Endothelial cell of umbilical vein (primary cell): Measurements from ENCODE around the gene PLXNA4. TPM values are rescaled to one million over a fixed set of nuclear protein-coding genes. Genes with fewer than 3 reads are reported as not detected.

Experiments
- BruUV-seq: library from RNA; stranded (reverse); fragments of 400-500 nt; replicated peaks from 2 replicates; lab custom pipeline; 2021; lab: Mats Ljungman, UMichigan
- CTCF ChIA-PET: fragments of 300-600, 350-600 bp; sonication (Branson Sonifier 250); formaldehyde crosslinking; loops from one replicate; lab custom pipeline; 2021; ENCODE audit warnings: antibody characterized with exemption, inconsistent platforms; lab: Charles Lee
- POLR2A ChIA-PET: fragments of 300-600, 350-600 bp; sonication (Branson Sonifier 250); formaldehyde crosslinking; loops from one replicate; lab custom pipeline; 2021; ENCODE audit warnings: antibody characterized with exemption, inconsistent platforms; lab: Charles Lee
- DNase-seq: peaks from one replicate; pipeline ENCODE4 v3.0.0-alpha.2; 2011; ENCODE audit warnings: low read depth, low spot score
- FAIRE-seq: peaks from 2 replicates; lab custom pipeline; 2011; peaks lifted over from hg19 to GRCh38; lab: Jason Lieb, UNC
- H2AFZ ChIP-seq: 2 replicates; pipeline ENCODE4 v1.6.0; 2012; ENCODE audit warnings: low read depth, low read length, control low read depth, inconsistent platforms
- H3K27ac ChIP-seq: 2 replicates; pipeline ENCODE4 v1.5.1; 2011; ENCODE audit warnings: low read depth, mild to moderate bottlenecking, control low read depth, low read length, moderate library complexity; ENCODE audit not compliant: insufficient read depth
- H3K27me3 ChIP-seq, 2 experiments: 2 replicates each; pipeline versions ENCODE4 v1.6.0 to v1.6.1; 2011; ENCODE audit warnings: low read length in 2 of 2, mixed read lengths in 1 of 2; ENCODE audit not compliant: control insufficient read depth in 2 of 2, insufficient read depth in 2 of 2
- H3K36me3 ChIP-seq, 2 experiments: 2 replicates in 1 of 2; 3 replicates in 1 of 2; pipeline ENCODE4 v1.5.1; 2011; ENCODE audit warnings: low read length in 2 of 2, mild to moderate bottlenecking in 1 of 2, moderate library complexity in 1 of 2; ENCODE audit not compliant: control insufficient read depth in 2 of 2, insufficient read depth in 2 of 2; ENCODE audit errors: extremely low read depth in 1 of 2
- H3K4me1 ChIP-seq: 3 replicates; pipeline ENCODE4 v1.5.1; 2011; ENCODE audit warnings: mild to moderate bottlenecking, low read length; ENCODE audit not compliant: control insufficient read depth, insufficient read depth; ENCODE audit errors: extremely low read depth
- H3K4me2 ChIP-seq: 2 replicates; pipeline ENCODE4 v1.6.1; 2011; ENCODE audit warnings: low read length, control low read depth, mixed read lengths; ENCODE audit not compliant: insufficient read depth
- H3K4me3 ChIP-seq, 3 experiments: fragments of 200-600 bp in 1 of 3; sonication (generic), shearing (Covaris generic) in 1 of 3; replicated peaks in 1 of 3; 2 replicates each; pipeline ENCODE4 v1.5.1; 2011 to 2016; ENCODE audit warnings: control low read depth in 3 of 3, low read length in 3 of 3, mild to moderate bottlenecking in 2 of 3, inconsistent platforms in 1 of 3, low read depth in 1 of 3, moderate library complexity in 1 of 3; ENCODE audit not compliant: insufficient read depth in 1 of 3
- H3K79me2 ChIP-seq: 2 replicates; pipeline ENCODE4 v1.6.0; 2012; ENCODE audit warnings: low read length, inconsistent platforms; ENCODE audit not compliant: control insufficient read depth, insufficient read depth
- H3K9ac ChIP-seq: replicated peaks from 2 replicates; pipeline ENCODE3; 2011; ENCODE audit warnings: low read length, control low read depth; ENCODE audit not compliant: insufficient read depth; ENCODE audit errors: extremely low read depth
- H3K9me1 ChIP-seq: replicated peaks from 3 replicates; pipeline ENCODE4 v1.6.0; 2011; ENCODE audit warnings: mild to moderate bottlenecking, low read length; ENCODE audit not compliant: control insufficient read depth, insufficient read depth; ENCODE audit errors: extremely low read depth
- H3K9me3 ChIP-seq: replicated peaks from 2 replicates; pipeline ENCODE4 v1.5.1; 2012; ENCODE audit warnings: low read length, inconsistent platforms; ENCODE audit not compliant: control insufficient read depth, insufficient read depth
- H4K20me1 ChIP-seq: replicated peaks from 2 replicates; pipeline ENCODE3; 2011; ENCODE audit warnings: mild to moderate bottlenecking, low read length; ENCODE audit not compliant: control insufficient read depth, insufficient read depth; ENCODE audit errors: extremely low read depth
- EZH2 ChIP-seq: IDR thresholded peaks from 2 replicates; pipeline ENCODE4 v1.6.1; 2012; ENCODE audit warnings: borderline replicate concordance, low read depth, mild to moderate bottlenecking, moderate library complexity, low read length, inconsistent platforms; ENCODE audit not compliant: severe bottlenecking
- FOS ChIP-seq: IDR thresholded peaks from 2 replicates; pipeline ENCODE4 v1.6.1; 2011; ENCODE audit warnings: mild to moderate bottlenecking, low read length, moderate library complexity, borderline replicate concordance; ENCODE audit not compliant: insufficient read depth
- GATA2 ChIP-seq: IDR thresholded peaks from 2 replicates; pipeline ENCODE4 v1.7.0; 2011; ENCODE audit warnings: low read depth, mild to moderate bottlenecking, moderate library complexity, mixed read lengths, low read length; ENCODE audit not compliant: insufficient read length, insufficient read depth
- JUN ChIP-seq: IDR thresholded peaks from 2 replicates; pipeline ENCODE4 v1.6.1; 2011; ENCODE audit warnings: borderline replicate concordance, low read depth; ENCODE audit not compliant: insufficient read length, insufficient read depth
- MYC ChIP-seq: IDR thresholded peaks from one replicate; pipeline ENCODE4 v1.6.1; 2011; ENCODE audit warnings: mild to moderate bottlenecking, low read depth, low read length
- POLR2A ChIP-seq: IDR thresholded peaks from 2 replicates; pipeline ENCODE4 v1.6.1; 2012; ENCODE audit warnings: low read depth, mild to moderate bottlenecking, control low read depth, low read length
- POLR2AphosphoS5 ChIP-seq: IDR thresholded peaks from 2 replicates; pipeline ENCODE4 v1.6.1; 2012; ENCODE audit warnings: low read depth, mild to moderate bottlenecking, control low read depth, low read length, moderate library complexity; ENCODE audit not compliant: insufficient read depth
- dilution Hi-C: fragments of 300-500 bp; cut with MboI; formaldehyde crosslinking; loops from one replicate; pipeline ENCODE4 v1.15.0; 2019; ENCODE audit warnings: low sequenced_read_pairs; ENCODE audit not compliant: extremely low pct_ligation_motif_present
- intact Hi-C: fragments of 100-400 bp; cut with micrococcal nuclease; formaldehyde crosslinking; loops from one replicate; pipeline ENCODE4 v1.10.0; 2022
- polyA plus RNA-seq, 4 experiments: library from polyadenylated mRNA; depleted of rRNA in 3 of 4; stranded (reverse) in 3 of 4; unstranded in 1 of 4; fragments of >200 nt; gene quantifications; 2 replicates each; pipeline versions ENCODE4 v1.2.1 to v1.2.3, GENCODE V29; 2011 to 2012; ENCODE audit warnings: missing spikeins in 1 of 4
- total RNA-seq: library from RNA; stranded (reverse); gene quantifications from 2 replicates; pipeline ENCODE4 v1.2.3, GENCODE V29; 2021
- TF ChIP-seq, protein P1 (sequence below), 2 donors: IDR thresholded peaks; 1 replicate in 1 of 2; 2 replicates in 1 of 2; pipeline ENCODE4 v1.5.1; 2011; ENCODE audit warnings: low read length in 2 of 2, mild to moderate bottlenecking in 2 of 2, moderate library complexity in 2 of 2, control low read depth in 1 of 2, inconsistent platforms in 1 of 2, low read depth in 1 of 2; ENCODE audit not compliant: insufficient read depth in 1 of 2; ENCODE audit errors: extremely low read depth in 1 of 2
- TF ChIP-seq, protein P2 (sequence below): IDR thresholded peaks from 2 replicates; pipeline ENCODE4 v1.6.1; 2011; ENCODE audit not compliant: insufficient read depth, insufficient read length

Gene PLXNA4
- total and polyA plus RNA-seq, 2 donors (not counting 3 experiments of a cell fraction or from before 2014, with no cell fraction given) = 12.1 to 20.4 TPM

DNA sequence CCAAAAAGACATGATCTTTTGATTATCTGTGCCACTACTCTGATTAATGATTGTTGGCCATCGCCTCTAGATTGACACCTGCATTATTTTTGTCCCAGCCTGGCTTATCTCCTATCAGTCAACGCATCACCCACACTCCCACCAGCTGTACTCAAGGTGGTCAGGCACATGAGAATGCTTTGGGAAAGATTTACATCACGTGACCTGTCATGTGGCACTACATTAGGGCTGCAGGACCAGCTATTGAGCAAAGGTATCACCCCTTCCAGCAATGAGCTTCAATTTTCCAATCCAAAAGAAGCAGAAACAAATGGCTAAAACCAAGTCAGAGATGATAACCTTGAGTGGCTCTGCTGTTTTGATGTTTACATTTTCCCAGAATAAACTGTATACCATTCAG is 204.3 kb downstream of the PLXNA4 start:
- Histone ChIP-seq H3K27ac (no peak overlapping the region), H2AFZ (no peak overlapping the region), H3K4me2 (no peak overlapping the region), H3K79me2 (no peaks in the 10 kb centered on the region), H3K9me1 (no peaks in the 10 kb centered on the region), H3K4me3 (no peak overlapping the region), H3K9me3 (no peaks in the 10 kb centered on the region), H3K27me3 (no peaks in the 10 kb centered on the region), H3K4me1 (no peaks in the 10 kb centered on the region), H4K20me1 (no peaks in the 10 kb centered on the region), H3K36me3 (peaks cover 0 to 2% of the 10 kb centered on the region in 2 experiments), H3K9ac (no peak overlapping the region)
- CTCF ChIA-PET = no interaction called here
- no peak for DNase-seq
- TF ChIP-seq JUN (no peak), FOS (no peak), EZH2 (no peak), POLR2AphosphoS5 (no peak), GATA2 (no peak), MYC (no peak), POLR2A (no peak)
- TF ChIP-seq, protein P1, sequence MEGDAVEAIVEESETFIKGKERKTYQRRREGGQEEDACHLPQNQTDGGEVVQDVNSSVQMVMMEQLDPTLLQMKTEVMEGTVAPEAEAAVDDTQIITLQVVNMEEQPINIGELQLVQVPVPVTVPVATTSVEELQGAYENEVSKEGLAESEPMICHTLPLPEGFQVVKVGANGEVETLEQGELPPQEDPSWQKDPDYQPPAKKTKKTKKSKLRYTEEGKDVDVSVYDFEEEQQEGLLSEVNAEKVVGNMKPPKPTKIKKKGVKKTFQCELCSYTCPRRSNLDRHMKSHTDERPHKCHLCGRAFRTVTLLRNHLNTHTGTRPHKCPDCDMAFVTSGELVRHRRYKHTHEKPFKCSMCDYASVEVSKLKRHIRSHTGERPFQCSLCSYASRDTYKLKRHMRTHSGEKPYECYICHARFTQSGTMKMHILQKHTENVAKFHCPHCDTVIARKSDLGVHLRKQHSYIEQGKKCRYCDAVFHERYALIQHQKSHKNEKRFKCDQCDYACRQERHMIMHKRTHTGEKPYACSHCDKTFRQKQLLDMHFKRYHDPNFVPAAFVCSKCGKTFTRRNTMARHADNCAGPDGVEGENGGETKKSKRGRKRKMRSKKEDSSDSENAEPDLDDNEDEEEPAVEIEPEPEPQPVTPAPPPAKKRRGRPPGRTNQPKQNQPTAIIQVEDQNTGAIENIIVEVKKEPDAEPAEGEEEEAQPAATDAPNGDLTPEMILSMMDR (IDR thresholded peaks at IDR 0.05; ENCODE audit: extremely low read depth in 1 of 2, insufficient read depth in 1 of 2, low read depth in 1 of 2, low read length in 2 of 2) = no peak
- TF ChIP-seq, protein P2, sequence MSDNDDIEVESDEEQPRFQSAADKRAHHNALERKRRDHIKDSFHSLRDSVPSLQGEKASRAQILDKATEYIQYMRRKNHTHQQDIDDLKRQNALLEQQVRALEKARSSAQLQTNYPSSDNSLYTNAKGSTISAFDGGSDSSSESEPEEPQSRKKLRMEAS = no peak
- dilution Hi-C loops (no loop called here), intact Hi-C loops (loop anchor here (10.0 kb wide), 1 partner anchor 427 kb away; no protein-coding TSS in a partner anchor)
- FAIRE-seq = no peak
- POLR2A ChIA-PET = no interaction called here
- no TSS peak for BruUV-seq
